Osteocyte (in vitro differentiated cells): Measurements from ENCODE around the gene SNX32. TPM values are rescaled to one million over a fixed set of nuclear protein-coding genes. Genes with fewer than 3 reads are reported as not detected.

Source experiments
- DNase-seq: peaks from one replicate; pipeline ENCODE4 v3.0.0; 2021; ENCODE audit warnings: mixed read lengths; ENCODE audit not compliant: unreplicated experiment; ENCODE audit errors: extremely low spot score
- H3K27ac Mint-ChIP-seq: one replicate; pipeline ENCODE4 v1.8.0; 2021; ENCODE audit warnings: mild to moderate bottlenecking, mixed read lengths; ENCODE audit not compliant: unreplicated experiment
- H3K27me3 Mint-ChIP-seq: one replicate; pipeline ENCODE4 v1.8.0; 2021; ENCODE audit warnings: mixed read lengths; ENCODE audit not compliant: unreplicated experiment
- H3K36me3 Mint-ChIP-seq: one replicate; pipeline ENCODE4 v1.8.0; 2021; ENCODE audit warnings: mixed read lengths; ENCODE audit not compliant: unreplicated experiment
- H3K4me1 Mint-ChIP-seq: one replicate; pipeline ENCODE4 v1.8.0; 2021; ENCODE audit warnings: mixed read lengths; ENCODE audit not compliant: unreplicated experiment
- H3K4me3 Mint-ChIP-seq: one replicate; pipeline ENCODE4 v1.8.0; 2021; ENCODE audit warnings: mild to moderate bottlenecking, moderate library complexity, mixed read lengths; ENCODE audit not compliant: unreplicated experiment
- H3K9me3 Mint-ChIP-seq: one replicate; pipeline ENCODE4 v1.8.0; 2021; ENCODE audit warnings: mixed read lengths; ENCODE audit not compliant: unreplicated experiment
- CTCF ChIP-seq: fragments of 200-600 bp; sonication (generic); IDR thresholded peaks from 2 replicates; pipeline ENCODE4 v1.5.0; 2021; ENCODE audit warnings: antibody characterized with exemption, mild to moderate bottlenecking, moderate library complexity
- total RNA-seq: library from RNA; stranded (reverse); gene quantifications from 2 replicates; pipeline ENCODE4 v1.2.1, GENCODE V29; 2021

Gene SNX32
- total RNA-seq, 1 donor from 2014 or later: 4.0 TPM

GRCh38 chr11:65790902-65791650 lies 42.7 kb upstream of the SNX32 start:
- no peak overlapping the region for H3K27ac Mint-ChIP-seq
- no peak for DNase-seq
- H3K9me3 Mint-ChIP-seq: no peaks in the 10 kb centered on the region
- H3K36me3 Mint-ChIP-seq: no peaks in the 10 kb centered on the region
- no peak overlapping the region for H3K4me3 Mint-ChIP-seq
- TF ChIP-seq CTCF: no peak
- H3K4me1 Mint-ChIP-seq: peaks cover 5% of the 10 kb centered on the region
- H3K27me3 Mint-ChIP-seq: peaks cover 27% of the 10 kb centered on the region

- H3K4me1 Mint-ChIP-seq: peaks cover 5% of the 10 kb centered on the region
- H3K9me3 Mint-ChIP-seq: no peaks in the 10 kb centered on the region
- no peaks in the 10 kb centered on the region for H3K36me3 Mint-ChIP-seq
- no peak overlapping the region for H3K27ac Mint-ChIP-seq
- TF ChIP-seq CTCF: no peak
- no peak overlapping the region for H3K4me3 Mint-ChIP-seq
- peaks cover 33% of the 10 kb centered on the region for H3K27me3 Mint-ChIP-seq
- no peak for DNase-seq
These were observed 42.0 kb upstream of the SNX32 start for GRCh38 chr11:65791719-65792213.

- Mint-ChIP-seq H3K4me3 (no peak overlapping the region), H3K27me3 (peaks cover 38% of the 10 kb centered on the region), H3K27ac (no peak overlapping the region)
These were observed 41.3 kb upstream of the SNX32 start for GRCh38 chr11:65792456-65792855.

GRCh38 chr11:65793144-65793581 lies 40.6 kb upstream of the SNX32 start:
- Mint-ChIP-seq H3K4me3 (no peak overlapping the region), H3K27me3 (peaks cover 33% of the 10 kb centered on the region), H3K9me3 (no peaks in the 10 kb centered on the region), H3K36me3 (no peaks in the 10 kb centered on the region), H3K27ac (no peak overlapping the region), H3K4me1 (peaks cover under 1% of the 10 kb centered on the region)
- no peak for DNase-seq
- TF ChIP-seq CTCF: no peak

More at GRCh38 chr11:65792456-65792855, 41.3 kb upstream of the SNX32 start:
- Mint-ChIP-seq H3K4me1 (peaks cover 3% of the 10 kb centered on the region), H3K36me3 (no peaks in the 10 kb centered on the region), H3K9me3 (no peaks in the 10 kb centered on the region)
- no peak for TF ChIP-seq CTCF
- no peak for DNase-seq

- H3K27me3 Mint-ChIP-seq: peaks cover 33% of the 10 kb centered on the region
- H3K4me1 Mint-ChIP-seq: no peaks in the 10 kb centered on the region
- no peak overlapping the region for H3K27ac Mint-ChIP-seq
- H3K4me3 Mint-ChIP-seq: no peak overlapping the region
- DNase-seq: no peak
- TF ChIP-seq CTCF: no peak
- H3K9me3 Mint-ChIP-seq: no peaks in the 10 kb centered on the region
- H3K36me3 Mint-ChIP-seq: no peaks in the 10 kb centered on the region
These were observed 40.0 kb upstream of the SNX32 start for GRCh38 chr11:65793625-65794400.
